CD4-positive, alpha-beta T cell (primary cell): Measurements from ENCODE around the gene RHNO1. TPM values are rescaled to one million over a fixed set of nuclear protein-coding genes. Genes with fewer than 3 reads are reported as not detected.

ENCODE experiments used
- ATAC-seq: fragments of 200-7000 bp; cut with Tn5 transposase; one replicate; pipeline ENCODE4 v1.10.0; 2022; ENCODE audit warnings: mild to moderate bottlenecking; ENCODE audit not compliant: poor library complexity
- CTCF ChIA-PET: fragments of 350-600 bp; sonication (Branson Sonifier 250); formaldehyde crosslinking; loops from one replicate; lab custom pipeline; 2021; ENCODE audit warnings: antibody characterized with exemption, inconsistent platforms; lab: Charles Lee
- POLR2A ChIA-PET: fragments of 350-600 bp; sonication (Branson Sonifier 250); formaldehyde crosslinking; loops from one replicate; lab custom pipeline; 2021; ENCODE audit warnings: antibody characterized with exemption, inconsistent platforms; lab: Charles Lee
- DNase-seq, 14 experiments: peaks; one replicate each; pipeline ENCODE4 v3.0.0-alpha.2; 2013 to 2020; ENCODE audit warnings: mixed read lengths in 2 of 14
- H3K27ac ChIP-seq, 2 donors: one replicate each; pipeline versions ENCODE4 v1.5.1 to v1.7.0; 2013; ENCODE audit warnings: low read length in 2 of 2, low read depth in 1 of 2, mild to moderate bottlenecking in 1 of 2
- H3K27me3 ChIP-seq, 2 experiments: 1 replicate in 1 of 2; 2 replicates in 1 of 2; pipeline versions ENCODE4 v1.6.1 to v1.7.0; 2013; ENCODE audit warnings: low read length in 2 of 2, control low read depth in 1 of 2, mild to moderate bottlenecking in 1 of 2, moderate library complexity in 1 of 2; ENCODE audit not compliant: insufficient read depth in 2 of 2, control insufficient read depth in 1 of 2
- H3K36me3 ChIP-seq: one replicate; pipeline ENCODE4 v1.6.1; 2013; ENCODE audit warnings: low read length, control low read depth; ENCODE audit not compliant: insufficient read depth
- H3K4me1 ChIP-seq: one replicate; pipeline ENCODE4 v1.6.1; 2013; ENCODE audit warnings: low read length, control low read depth; ENCODE audit not compliant: insufficient read depth
- H3K4me3 ChIP-seq: one replicate; pipeline ENCODE4 v1.5.1; 2013; ENCODE audit warnings: mild to moderate bottlenecking, low read length, moderate library complexity
- H3K9me3 ChIP-seq, 2 experiments: 1 replicate in 1 of 2; 2 replicates in 1 of 2; pipeline versions ENCODE4 v1.6.1 to v1.7.0; 2013; ENCODE audit warnings: low read length in 2 of 2, mild to moderate bottlenecking in 2 of 2, control low read depth in 1 of 2, moderate library complexity in 1 of 2; ENCODE audit not compliant: control insufficient read depth in 1 of 2, insufficient read depth in 1 of 2
- H3K27ac Mint-ChIP-seq: one replicate; pipeline ENCODE4 v1.8.0; 2020; ENCODE audit warnings: mixed read lengths
- H3K27me3 Mint-ChIP-seq: one replicate; pipeline ENCODE4 v1.8.0; 2021; ENCODE audit warnings: mixed read lengths
- H3K36me3 Mint-ChIP-seq: one replicate; pipeline ENCODE4 v1.8.0; 2021; ENCODE audit warnings: low read depth, mixed read lengths
- H3K4me1 Mint-ChIP-seq: one replicate; pipeline ENCODE4 v1.8.0; 2021; ENCODE audit warnings: low read depth, mixed read lengths
- H3K4me3 Mint-ChIP-seq: one replicate; pipeline ENCODE4 v1.8.0; 2020; ENCODE audit warnings: mild to moderate bottlenecking, mixed read lengths
- H3K9me3 Mint-ChIP-seq: one replicate; pipeline ENCODE4 v1.8.0; 2020; ENCODE audit warnings: mixed read lengths
- CTCF ChIP-seq: fragments of 200-600 bp; IDR thresholded peaks from one replicate; pipeline ENCODE4 v1.8.0; 2022; ENCODE audit warnings: antibody characterized with exemption, mild to moderate bottlenecking
- intact Hi-C, 2 experiments: fragments of 100-400 bp; cut with DNase I in 1 of 2; cut with micrococcal nuclease in 1 of 2; formaldehyde crosslinking; loops; one replicate each; pipeline versions ENCODE4 v1.15.1 to v1.9.0; 2023 to 2025; cut with DNase I, micrococcal nuclease
- total RNA-seq, 174 experiments: library from RNA in 2 of 174; stranded (reverse) in 2 of 174; gene quantifications; one replicate each; pipeline ENCODE4 v1.2.3 and lab custom pipeline; 2021 to 2026

Gene RHNO1
- total RNA-seq, 2 experiments from 2014 or later: 26.5 to 31.3 TPM

- intact Hi-C loops: loop anchor here in 1 of 2 experiments (10.0 kb wide), 1 partner anchor 419 kb away; no protein-coding TSS in a partner anchor
- CTCF ChIA-PET: no interaction called here
- no peaks in the 10 kb centered on the region for H3K4me1 Mint-ChIP-seq
Observed at GRCh38 chr12:2855546-2855945, 21.5 kb upstream of the RHNO1 start.

GRCh38 chr12:2856051-2856450 lies 21.0 kb upstream of the RHNO1 start:
- Mint-ChIP-seq H3K27ac (no peak overlapping the region), H3K4me1 (no peaks in the 10 kb centered on the region), H3K9me3 (no peaks in the 10 kb centered on the region), H3K4me3 (no peak overlapping the region), H3K27me3 (no peaks in the 10 kb centered on the region), H3K36me3 (peaks cover 15% of the 10 kb centered on the region)
- ChIA-PET POLR2A (no interaction called here), CTCF (no interaction called here)
- no peak overlapping the region for H3K27ac ChIP-seq
- DNase-seq (no peak), ATAC-seq (no peak)
- TF ChIP-seq CTCF: no peak
- H3K36me3 ChIP-seq: peaks cover 23% of the 10 kb centered on the region
- intact Hi-C loops: loop anchor here in 1 of 2 experiments (10.0 kb wide), 1 partner anchor 419 kb away; no protein-coding TSS in a partner anchor
- H3K9me3 ChIP-seq: no peaks in the 10 kb centered on the region
- H3K4me3 ChIP-seq: no peak overlapping the region
- peaks cover 2% of the 10 kb centered on the region for H3K4me1 ChIP-seq
- H3K27me3 ChIP-seq: no peaks in the 10 kb centered on the region

More at GRCh38 chr12:2855546-2855945, 21.5 kb upstream of the RHNO1 start:
- TF ChIP-seq CTCF: no peak
- POLR2A ChIA-PET: no interaction called here
- Mint-ChIP-seq H3K27me3 (no peaks in the 10 kb centered on the region), H3K36me3 (peaks cover 15% of the 10 kb centered on the region), H3K27ac (no peak overlapping the region), H3K9me3 (no peaks in the 10 kb centered on the region), H3K4me3 (no peak overlapping the region)
- no peak overlapping the region for H3K4me3 ChIP-seq
- H3K4me1 ChIP-seq: peaks cover 2% of the 10 kb centered on the region
- no peaks in the 10 kb centered on the region for H3K9me3 ChIP-seq
- ATAC-seq (no peak), DNase-seq (no peak)
- H3K36me3 ChIP-seq: peaks cover 23% of the 10 kb centered on the region
- no peak overlapping the region for H3K27ac ChIP-seq
- no peaks in the 10 kb centered on the region for H3K27me3 ChIP-seq

DNA sequence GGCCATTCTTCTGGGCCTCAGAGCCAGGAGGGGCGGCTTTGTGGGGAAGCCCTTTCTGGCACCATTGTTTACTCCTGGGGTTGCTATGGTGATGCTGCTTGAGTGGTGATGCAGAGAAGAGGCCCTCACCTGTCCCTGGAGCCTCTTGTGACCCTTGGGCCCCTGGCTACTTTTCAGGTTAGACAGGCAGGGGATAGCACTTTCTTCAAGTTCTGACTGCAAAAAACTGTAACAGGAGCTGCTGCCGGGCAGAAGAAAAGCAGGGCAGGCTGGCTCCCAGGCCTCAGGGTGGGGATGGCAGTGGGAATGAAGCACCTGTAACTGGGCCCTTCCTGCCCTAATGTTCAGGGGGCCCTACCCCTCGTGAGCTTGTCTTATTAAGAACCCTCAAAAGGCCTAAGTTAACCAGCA lies 20.0 kb upstream of the RHNO1 start, which contains the start of gene TEX52:
TSS of gene TEX52 (minus strand) at position 19 of the 411 bp plus-strand sequence. CDS start at position 6, 13 bp downstream.
- Mint-ChIP-seq H3K4me1 (no peaks in the 10 kb centered on the region), H3K27me3 (no peaks in the 10 kb centered on the region), H3K36me3 (peaks cover 15% of the 10 kb centered on the region), H3K4me3 (no peak within 1 kb of the TSS), H3K9me3 (no peaks in the 10 kb centered on the region), H3K27ac (no peak within 1 kb of the TSS)
- no peaks in the 10 kb centered on the region for H3K27me3 ChIP-seq
- TF ChIP-seq CTCF: no peak
- H3K27ac ChIP-seq: no peak within 1 kb of the TSS
- ChIA-PET CTCF (no interaction called here), POLR2A (no interaction called here)
- H3K4me1 ChIP-seq: peaks cover 2% of the 10 kb centered on the region
- peaks cover 23% of the 10 kb centered on the region for H3K36me3 ChIP-seq
- intact Hi-C loops: loop anchor here in 1 of 2 experiments (10.0 kb wide), 1 partner anchor 418 kb away; no protein-coding TSS in a partner anchor
- no peaks in the 10 kb centered on the region for H3K9me3 ChIP-seq
- ATAC-seq (no peak), DNase-seq (no peak)
- H3K4me3 ChIP-seq: no peak within 1 kb of the TSS
